Muscle of leg (tissue), 11 donors: ENCODE measurements around the gene BPIFB6. TPM values are rescaled to one million over a fixed set of nuclear protein-coding genes. Genes with fewer than 3 reads are reported as not detected.
"Not testable (repeated sequence)": the region's sequence is repeated elsewhere in the genome, so short reads cannot be mapped to it uniquely, and the experiment has no call there.

Experiments
- DNase-seq: peaks from one replicate; pipeline ENCODE4 v3.0.0; 2013
- H3K27ac ChIP-seq: one replicate; pipeline ENCODE4 v1.5.1; 2013; ENCODE audit warnings: mild to moderate bottlenecking, low read length, control low read depth
- H3K27me3 ChIP-seq: one replicate; pipeline ENCODE4 v1.6.1; 2013; ENCODE audit warnings: low read length; ENCODE audit not compliant: control insufficient read depth, insufficient read depth
- H3K36me3 ChIP-seq: one replicate; pipeline ENCODE4 v1.6.1; 2013; ENCODE audit warnings: low read length; ENCODE audit not compliant: control insufficient read depth, insufficient read depth
- H3K4me1 ChIP-seq: one replicate; pipeline ENCODE4 v1.6.1; 2013; ENCODE audit warnings: low read length; ENCODE audit not compliant: control insufficient read depth, insufficient read depth
- H3K4me3 ChIP-seq: one replicate; pipeline ENCODE4 v1.5.1; 2013; ENCODE audit warnings: low read length, control low read depth
- H3K9me3 ChIP-seq: replicated peaks from 2 replicates; pipeline ENCODE4 v1.6.1; 2013; ENCODE audit warnings: low read depth, low read length; ENCODE audit not compliant: control insufficient read depth
- WGBS: methylation state at CpG from one replicate; pipeline ENCODE4 v1.1.5; 2013; ENCODE audit warnings: missing lambda C conversion rate; ENCODE audit not compliant: insufficient coverage; 5-methylcytosine and 5-hydroxymethylcytosine counted together
- polyA plus RNA-seq, 8 donors: library from polyadenylated mRNA; unstranded; fragments of 120-200 nt; gene quantifications; one replicate each; pipeline versions ENCODE4 v1.2.1 to v1.2.3, GENCODE V29; 2013; ENCODE audit warnings: inconsistent platforms in 1 of 8, low replicate concordance in 1 of 8; ENCODE audit not compliant: insufficient read length in 8 of 8, insufficient read depth in 1 of 8
- total RNA-seq: library from RNA; stranded (reverse); fragments of 120-200 nt; gene quantifications from one replicate; pipeline ENCODE4 v1.2.4, GENCODE V29; 2013

BPIFB6 gene
- total and polyA plus RNA-seq, 9 donors, result not detected

DNA sequence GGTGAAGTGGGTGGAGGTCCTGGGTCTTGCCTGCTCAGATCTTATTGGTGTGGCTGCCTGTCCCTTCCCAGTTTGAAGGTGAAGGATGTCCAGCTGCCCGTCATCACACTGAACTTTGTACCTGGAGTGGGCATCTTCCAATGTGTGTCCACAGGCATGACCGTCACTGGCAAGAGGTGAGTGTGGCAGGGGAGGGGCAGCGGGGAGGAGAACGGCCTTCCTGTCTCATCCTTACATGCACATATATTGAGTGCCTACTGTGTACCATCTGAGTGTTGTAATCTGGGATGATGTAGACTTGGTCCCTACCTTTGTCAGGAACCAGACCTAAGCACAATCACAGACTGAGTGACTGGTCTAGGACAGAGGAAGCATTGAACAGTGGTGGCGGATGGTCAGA, 2.7 kb downstream of the BPIFB6 start:
- H3K4me1 ChIP-seq, result no peaks in the 10 kb centered on the region
- no peak overlapping the region for H3K4me3 ChIP-seq
- no peak overlapping the region for H3K27ac ChIP-seq
- 81% methylated on average over 3 of the region's 5 CpGs for WGBS
- H3K9me3 ChIP-seq, result no peaks in the 10 kb centered on the region
- H3K36me3 ChIP-seq, result no peaks in the 10 kb centered on the region
- DNase-seq, result no peak
- peaks cover 14% of the 10 kb centered on the region for H3K27me3 ChIP-seq

DNA sequence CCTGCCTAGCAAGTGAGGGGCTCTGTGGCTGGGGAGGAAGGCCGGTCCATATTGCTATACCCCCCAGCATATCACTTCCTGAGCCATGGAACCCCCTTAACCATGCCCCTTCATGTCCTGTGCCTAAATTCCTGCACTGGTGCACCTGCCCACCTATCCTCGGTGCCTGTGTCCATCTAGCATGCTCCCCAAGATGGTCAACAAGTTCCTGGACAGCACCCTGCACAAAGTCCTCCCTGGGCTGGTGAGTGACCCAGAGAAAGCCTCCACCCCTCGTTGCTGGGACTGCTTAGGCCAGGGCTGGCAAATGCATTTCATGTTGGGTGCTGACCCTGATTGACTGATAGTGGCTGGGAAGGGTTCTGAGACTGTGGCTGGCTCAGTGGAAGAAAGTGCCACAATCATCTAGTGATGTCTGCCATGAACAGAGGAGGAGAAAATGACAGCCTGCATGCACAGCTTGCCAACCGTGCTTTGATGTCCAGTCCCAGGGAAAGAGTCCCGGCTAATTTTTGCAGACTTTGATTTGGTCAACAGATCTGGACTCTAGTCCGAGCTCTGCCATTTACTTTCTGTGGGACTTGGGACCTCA, 3.5 kb downstream of the BPIFB6 start:
- no peaks in the 10 kb centered on the region for H3K36me3 ChIP-seq
- H3K4me1 ChIP-seq, result no peaks in the 10 kb centered on the region
- peaks cover 10% of the 10 kb centered on the region for H3K27me3 ChIP-seq
- no peaks in the 10 kb centered on the region for H3K9me3 ChIP-seq
- H3K4me3 ChIP-seq, result no peak overlapping the region
- no peak for DNase-seq
- no peak overlapping the region for H3K27ac ChIP-seq
- WGBS, result 83% methylated on average over 5 of the region's 6 CpGs

DNA sequence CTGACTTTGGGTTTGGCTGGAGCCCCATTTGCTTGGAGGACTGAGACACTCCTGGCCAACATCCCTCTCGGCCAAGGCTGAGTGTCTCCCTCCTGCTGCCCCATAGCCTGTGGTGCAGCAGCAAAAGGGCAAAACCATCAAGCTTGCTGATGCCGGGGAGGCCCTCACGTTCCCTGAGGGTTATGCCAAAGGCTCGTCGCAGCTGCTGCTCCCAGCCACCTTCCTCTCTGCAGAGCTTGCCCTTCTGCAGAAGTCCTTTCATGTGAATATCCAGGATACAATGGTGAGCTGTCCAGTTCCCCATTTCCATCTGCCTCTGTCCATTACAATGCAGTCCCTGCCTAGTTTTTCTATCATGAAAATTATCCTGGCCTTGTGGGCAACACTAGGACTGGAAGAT, 6.0 kb downstream of the BPIFB6 start:
- 61% methylated on average over 5 of the region's 5 CpGs for WGBS
- no peak for DNase-seq
- H3K4me1 ChIP-seq, result no peaks in the 10 kb centered on the region

DNA sequence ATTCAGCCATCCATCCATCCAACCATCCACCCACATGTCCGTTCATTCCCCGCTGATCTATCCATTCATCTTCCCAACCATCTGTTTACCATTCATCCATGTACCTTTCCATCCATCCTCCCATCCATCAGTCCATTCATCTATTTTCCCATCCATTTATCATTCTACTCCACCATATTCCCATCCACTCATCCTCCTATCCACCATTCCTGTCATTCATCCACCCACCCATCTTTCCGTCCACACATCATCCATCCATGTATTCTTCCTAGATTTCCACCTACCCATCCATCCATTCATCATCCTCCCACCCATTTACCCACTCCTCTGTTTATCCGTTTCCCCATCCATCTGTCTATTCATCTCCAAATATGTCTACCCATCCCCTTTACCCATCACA, 6.8 kb downstream of the BPIFB6 start:
- no peaks in the 10 kb centered on the region for H3K9me3 ChIP-seq

More for the DNA sequence above, 6.0 kb downstream of the BPIFB6 start:
- Histone ChIP-seq H3K27me3 (peaks cover 8% of the 10 kb centered on the region), H3K4me3 (no peak overlapping the region), H3K9me3 (no peaks in the 10 kb centered on the region), H3K36me3 (no peaks in the 10 kb centered on the region), H3K27ac (no peak overlapping the region)

DNA sequence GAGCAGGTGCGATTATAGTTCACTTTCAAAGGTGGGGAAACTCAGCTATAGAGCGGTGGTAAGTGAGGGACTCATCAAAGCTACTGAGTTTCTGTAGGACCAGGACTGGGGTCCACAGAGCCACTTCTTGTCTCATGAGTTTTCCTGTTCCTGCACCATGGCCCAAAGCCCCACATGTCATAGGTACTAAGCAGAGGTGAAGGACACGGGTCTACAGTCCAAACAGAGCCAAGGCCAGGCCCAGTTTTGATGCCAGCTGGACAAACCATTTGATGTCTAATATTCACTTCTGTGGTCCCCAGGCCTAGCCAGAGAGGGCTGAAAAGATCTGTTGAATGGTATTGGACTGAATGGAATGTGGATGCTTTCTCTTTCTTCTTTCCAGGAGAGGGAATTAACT, 11.0 kb downstream of the BPIFB6 start:
- Histone ChIP-seq H3K27ac (no peak overlapping the region), H3K36me3 (no peaks in the 10 kb centered on the region), H3K4me1 (no peaks in the 10 kb centered on the region), H3K4me3 (no peak overlapping the region), H3K9me3 (peaks cover 2% of the 10 kb centered on the region), H3K27me3 (peaks cover 3% of the 10 kb centered on the region)
- no peak for DNase-seq
- WGBS, result 100% methylated on average over 1 of the region's 3 CpGs

More for the DNA sequence above, 6.8 kb downstream of the BPIFB6 start:
- Histone ChIP-seq H3K4me1 (no peaks in the 10 kb centered on the region), H3K36me3 (no peaks in the 10 kb centered on the region), H3K27me3 (peaks cover 6% of the 10 kb centered on the region), H3K4me3 (no peak overlapping the region), H3K27ac (no peak overlapping the region)
- 77% methylated on average over 4 of the region's 4 CpGs for WGBS
- DNase-seq, result no peak

DNA sequence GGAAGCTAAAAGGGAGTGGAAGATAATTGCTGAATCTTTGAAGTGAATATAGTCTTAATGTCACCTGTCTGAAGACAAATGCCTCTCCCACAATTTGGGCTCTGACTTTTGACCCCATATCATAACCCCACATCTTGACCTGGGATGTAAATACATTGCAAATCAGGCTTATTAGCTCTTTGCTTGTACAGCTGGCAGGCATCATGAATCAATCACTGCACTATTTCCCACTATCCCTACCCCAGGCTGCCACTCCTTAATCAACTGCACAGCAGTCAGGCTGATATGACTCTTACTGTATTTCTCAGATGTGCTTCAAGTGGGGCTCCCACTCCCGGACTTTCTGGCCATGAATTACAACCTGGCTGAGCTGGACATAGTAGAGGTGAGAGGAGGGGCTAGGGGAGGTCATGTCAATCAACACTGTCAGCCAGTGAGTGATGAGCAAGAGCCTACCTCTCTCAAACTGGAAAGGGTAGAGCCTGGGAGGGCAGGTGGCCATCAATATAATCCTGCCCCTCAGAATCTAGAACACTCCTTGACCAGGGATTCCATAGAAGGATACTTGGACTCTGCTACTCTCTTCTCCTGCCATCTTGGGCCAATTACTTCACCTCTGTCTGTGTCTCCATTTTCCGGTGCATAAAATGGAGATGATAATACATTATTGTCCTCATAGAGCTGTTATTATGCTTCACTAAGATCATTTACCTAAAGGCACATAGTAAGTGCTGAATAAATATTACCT, 11.7 kb downstream of the BPIFB6 start:
- Histone ChIP-seq H3K9me3 (peaks cover 2% of the 10 kb centered on the region), H3K4me3 (no peak overlapping the region), H3K27me3 (peaks cover 3% of the 10 kb centered on the region), H3K36me3 (no peaks in the 10 kb centered on the region), H3K27ac (no peak overlapping the region), H3K4me1 (no peaks in the 10 kb centered on the region)
- DNase-seq, result no peak
- WGBS, result no CpG with 5 or more reads among the region's 2 CpGs

DNA sequence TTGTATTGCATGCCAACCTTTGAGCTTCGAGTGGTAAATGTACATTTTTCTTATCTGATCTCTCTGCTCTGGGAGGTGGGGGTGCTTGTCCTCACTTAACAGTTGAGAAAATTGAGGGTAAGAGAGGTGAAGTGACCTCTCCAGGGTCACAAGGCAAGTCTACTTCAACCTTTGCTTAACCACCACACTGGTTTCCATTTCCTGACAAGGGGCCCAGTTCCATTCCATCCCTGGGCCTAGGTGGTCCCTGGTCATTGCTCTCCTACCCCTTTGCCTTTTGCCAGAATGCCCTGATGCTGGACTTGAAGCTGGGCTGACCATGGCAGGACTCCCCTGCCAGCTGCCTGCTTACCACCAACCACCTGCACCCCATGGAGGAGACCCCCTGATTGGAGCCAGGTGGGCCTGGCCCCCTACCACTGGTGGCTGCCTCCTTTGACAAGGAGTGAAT, 12.3 kb downstream of the BPIFB6 start:
- WGBS, result 40% methylated on average over 1 of the region's 1 CpG
- H3K27me3 ChIP-seq, result peaks cover 3% of the 10 kb centered on the region

DNA sequence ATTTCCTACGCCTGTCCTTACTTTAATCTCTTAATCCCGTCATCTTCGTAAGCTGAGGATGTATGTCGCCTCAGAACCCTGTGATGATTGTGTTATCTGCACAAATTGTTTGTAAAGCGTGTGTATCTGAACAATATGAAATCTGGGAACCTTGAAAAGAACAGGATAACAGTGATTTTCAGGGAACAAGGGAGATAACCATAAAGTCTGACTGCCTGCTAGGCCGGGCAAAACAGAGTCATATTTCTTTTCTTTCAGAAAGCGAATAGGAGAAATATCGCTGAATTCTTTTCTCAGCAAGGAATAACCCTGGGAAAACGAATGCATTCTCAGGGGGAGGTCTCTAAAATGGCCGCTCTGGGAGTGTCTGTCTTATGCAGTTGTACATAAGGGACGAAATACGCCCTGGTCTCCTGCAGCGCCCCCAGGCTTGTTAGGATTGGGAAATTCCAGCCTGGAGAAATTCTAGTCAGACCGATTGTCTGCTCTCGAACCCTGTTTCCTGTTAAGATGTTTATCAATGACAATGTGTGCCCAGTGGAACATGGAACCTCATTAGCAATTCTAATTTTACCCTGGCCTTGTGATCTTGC, 13.8 kb downstream of the BPIFB6 start:
- H3K9me3 ChIP-seq, H3K27me3 ChIP-seq, H3K36me3 ChIP-seq, DNase-seq, H3K27ac ChIP-seq, H3K4me3 ChIP-seq, H3K4me1 ChIP-seq: not testable (repeated sequence)
- WGBS, result 88% methylated on average over 12 of the region's 15 CpGs

More for the DNA sequence above, 12.3 kb downstream of the BPIFB6 start:
- no peak for DNase-seq
- Histone ChIP-seq H3K4me1 (no peaks in the 10 kb centered on the region), H3K36me3 (no peaks in the 10 kb centered on the region), H3K9me3 (peaks cover 2% of the 10 kb centered on the region), H3K4me3 (no peak overlapping the region), H3K27ac (no peak overlapping the region)

DNA sequence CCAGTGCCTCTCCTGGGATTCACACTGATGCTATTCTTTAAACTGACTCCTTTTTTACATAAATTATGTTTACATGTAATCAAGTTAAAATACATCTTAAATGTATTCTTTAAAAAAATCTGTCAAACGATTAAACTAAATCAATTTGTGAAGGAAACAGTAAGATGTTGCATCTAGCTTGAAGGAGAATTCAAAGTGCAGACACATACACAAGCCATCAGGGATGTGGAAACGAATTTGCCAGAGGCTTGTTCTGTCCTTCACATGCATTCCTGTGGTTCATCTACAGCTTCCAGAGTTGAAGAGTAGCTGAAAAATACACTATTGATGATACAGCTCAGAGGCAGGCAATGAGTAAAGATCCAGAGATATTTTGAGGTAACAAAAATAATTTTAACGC, 15.0 kb downstream of the BPIFB6 start:
- no peaks in the 10 kb centered on the region for H3K4me1 ChIP-seq
- no CpG with 5 or more reads among the region's 3 CpGs for WGBS
- H3K27me3 ChIP-seq, result no peaks in the 10 kb centered on the region
- peaks cover 2% of the 10 kb centered on the region for H3K9me3 ChIP-seq
- no peak overlapping the region for H3K27ac ChIP-seq
- DNase-seq, result no peak
- no peaks in the 10 kb centered on the region for H3K36me3 ChIP-seq
- no peak overlapping the region for H3K4me3 ChIP-seq

DNA sequence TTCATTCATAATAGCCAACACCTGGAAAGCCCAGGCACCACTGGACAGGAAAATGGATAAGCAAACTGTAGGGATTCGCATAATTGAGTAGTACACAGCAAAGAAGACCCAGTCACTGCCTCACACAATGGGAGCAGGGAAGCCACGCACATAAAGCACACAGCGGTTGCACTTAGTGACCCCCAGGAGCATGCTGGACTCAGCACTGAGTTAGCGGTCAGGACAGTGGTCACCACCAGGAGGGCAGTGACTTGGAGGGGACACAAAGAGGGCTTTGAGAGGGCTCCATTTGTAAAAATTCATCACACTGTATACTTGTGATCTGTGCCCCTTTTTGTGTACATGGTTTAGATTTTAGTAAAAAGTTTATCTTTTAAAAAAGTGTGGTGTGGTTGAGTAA, 19.9 kb downstream of the BPIFB6 start:
- no peak for DNase-seq
- no peak overlapping the region for H3K4me3 ChIP-seq

More for the DNA sequence above, 19.9 kb downstream of the BPIFB6 start:
- no peak overlapping the region for H3K27ac ChIP-seq
- H3K9me3 ChIP-seq, result no peaks in the 10 kb centered on the region
- H3K36me3 ChIP-seq, result no peaks in the 10 kb centered on the region
- peaks cover 2% of the 10 kb centered on the region for H3K4me1 ChIP-seq
- H3K27me3 ChIP-seq, result no peaks in the 10 kb centered on the region
- 100% methylated on average over 1 of the region's 4 CpGs for WGBS
